Measurements from ENCODE around the gene RTP5.

Gene RTP5

DNA sequence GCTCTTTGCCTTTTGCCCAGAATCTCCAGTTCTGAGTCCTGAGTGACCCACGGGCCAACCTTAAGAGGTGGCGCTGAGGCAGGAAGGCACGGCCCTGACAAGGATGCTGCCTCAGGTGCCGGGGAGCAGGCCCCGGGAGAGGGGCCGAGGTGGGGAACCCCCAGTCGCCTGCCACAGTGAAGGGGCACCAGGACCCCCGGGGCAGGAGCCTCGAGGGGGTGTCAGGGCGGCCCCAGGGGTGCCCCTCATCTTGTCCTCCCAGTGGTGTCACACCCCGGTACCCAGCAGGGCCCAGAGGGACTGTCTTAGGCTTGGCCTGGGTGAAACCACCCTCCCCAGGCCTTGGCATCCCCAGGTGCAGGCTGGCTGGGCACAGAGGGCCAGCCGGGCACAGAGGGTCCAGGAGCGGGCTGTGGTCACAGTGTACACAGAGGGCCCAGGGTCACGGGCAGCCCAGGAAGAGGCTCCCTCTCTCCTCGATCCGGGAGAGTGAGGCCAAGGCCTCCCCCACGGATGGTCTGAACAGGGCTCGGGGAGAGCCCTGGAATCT, 11.9 kb upstream of the RTP5 start:
- DNase-seq (ENCODE audit: low read depth) = no peak

DNA sequence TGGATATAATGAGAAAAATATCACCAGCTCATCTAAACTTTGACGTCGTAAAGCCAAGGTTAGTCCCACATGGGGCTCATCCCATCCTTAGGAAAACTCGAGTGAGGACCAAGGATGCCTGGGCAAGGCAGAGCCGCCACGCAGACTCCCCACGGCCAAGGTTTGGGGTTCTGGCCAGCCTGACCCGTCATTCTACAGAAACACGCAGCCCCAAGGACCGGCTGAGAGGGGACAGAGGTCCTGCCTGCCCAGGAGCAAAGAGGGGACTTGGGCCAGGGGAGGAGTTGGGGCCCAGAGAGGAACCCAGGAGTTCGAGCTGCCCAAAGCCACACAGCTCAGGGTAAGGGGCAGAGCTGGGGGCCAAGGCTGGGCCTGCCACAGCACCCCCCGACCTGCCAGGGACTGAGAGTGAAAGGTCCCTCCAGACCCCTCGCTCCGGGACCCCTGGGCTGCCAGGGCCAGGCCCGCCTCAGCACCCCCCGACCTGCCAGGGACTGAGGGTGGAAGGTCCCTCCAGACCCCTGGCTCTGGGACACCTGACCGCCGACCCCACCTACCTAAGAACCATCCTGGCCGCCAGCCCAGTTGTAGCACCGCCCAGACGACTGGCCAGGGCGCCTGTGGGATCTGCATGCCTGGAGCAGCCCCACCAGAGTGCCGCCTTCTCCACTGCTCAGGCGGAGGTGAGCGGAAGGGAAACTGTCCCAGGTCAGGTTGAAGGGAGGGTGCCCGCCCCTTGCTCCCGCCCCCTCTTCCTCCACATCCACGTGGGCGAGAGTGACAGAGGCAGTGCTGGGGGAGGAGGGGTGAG, 11.1 kb upstream of the RTP5 start, which contains the start of gene PDCD1:
Gene PDCD1 (minus strand): TSS at position 689 of the 811 bp plus-strand sequence. CDS start 56 bp downstream, at position 633.
- no peak for DNase-seq (ENCODE audit: low read depth)

DNA sequence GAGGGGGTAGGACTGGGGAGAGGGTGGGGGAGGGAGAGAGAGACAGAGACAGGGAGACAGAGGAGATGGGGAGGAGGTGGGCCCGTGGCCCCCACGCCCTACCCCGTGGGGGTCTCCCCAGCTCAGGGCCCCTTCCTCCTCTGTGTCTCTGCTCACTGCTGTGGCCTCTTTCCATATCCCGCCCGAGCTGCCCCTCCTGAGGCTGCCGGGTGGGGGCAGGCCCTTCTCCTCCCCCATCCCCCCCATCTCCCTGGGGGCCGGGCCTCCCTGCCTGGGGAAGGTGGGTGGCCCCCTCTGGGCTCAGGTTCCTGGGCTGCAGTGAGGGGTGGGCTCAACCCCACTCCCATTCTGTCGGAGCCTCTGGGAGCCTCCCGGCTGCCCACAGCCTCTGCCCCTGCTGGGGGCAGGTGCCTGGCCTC, 10.5 kb upstream of the RTP5 start:
- no peak for DNase-seq (ENCODE audit: low read depth)

DNA sequence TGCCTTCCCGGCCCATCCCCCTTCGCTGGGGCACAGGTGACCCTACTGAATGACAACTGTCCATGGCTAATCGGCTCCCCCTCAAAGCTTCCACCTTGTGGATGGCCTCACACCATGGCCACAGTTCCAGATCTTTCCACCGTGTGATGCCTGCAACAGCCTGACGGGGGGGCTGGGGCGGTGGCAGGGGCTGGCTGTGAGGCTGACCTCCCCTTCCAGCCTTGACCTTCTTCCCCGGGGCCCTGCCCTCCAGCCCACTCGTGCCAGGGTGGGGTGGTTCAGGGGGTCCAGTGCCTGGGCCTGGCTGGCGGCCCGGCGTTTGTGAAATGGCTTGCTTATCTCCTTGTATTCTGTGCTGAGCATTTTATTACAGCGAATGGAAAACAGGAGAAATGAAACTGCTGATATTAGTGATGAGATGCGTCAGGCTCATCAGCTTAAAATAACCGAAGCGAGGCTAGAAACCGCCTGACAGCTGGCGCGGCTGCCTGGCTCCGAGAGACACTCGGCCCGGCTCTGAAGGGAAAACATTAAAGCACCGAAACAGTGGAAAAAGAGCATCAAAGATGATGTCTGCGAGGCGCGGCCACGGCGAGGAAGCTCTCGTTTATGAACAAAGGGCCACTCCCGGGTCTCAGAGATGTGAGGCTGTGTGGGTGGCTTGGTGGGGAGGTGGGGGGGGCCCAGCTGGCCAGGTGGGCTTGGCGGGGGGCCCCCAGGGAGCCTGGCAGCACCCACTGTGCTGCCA, 9.9 kb upstream of the RTP5 start:
- peak; percentile 54 for DNase-seq (ENCODE audit: low read depth)

- no peak for DNase-seq (ENCODE audit: low read depth)
These were observed 9.1 kb upstream of the RTP5 start for GRCh38 chr2:241860184-241861078.

GRCh38 chr2:241861264-241861663, 8.3 kb upstream of the RTP5 start:
- no peak for DNase-seq (ENCODE audit: low read depth)

DNA sequence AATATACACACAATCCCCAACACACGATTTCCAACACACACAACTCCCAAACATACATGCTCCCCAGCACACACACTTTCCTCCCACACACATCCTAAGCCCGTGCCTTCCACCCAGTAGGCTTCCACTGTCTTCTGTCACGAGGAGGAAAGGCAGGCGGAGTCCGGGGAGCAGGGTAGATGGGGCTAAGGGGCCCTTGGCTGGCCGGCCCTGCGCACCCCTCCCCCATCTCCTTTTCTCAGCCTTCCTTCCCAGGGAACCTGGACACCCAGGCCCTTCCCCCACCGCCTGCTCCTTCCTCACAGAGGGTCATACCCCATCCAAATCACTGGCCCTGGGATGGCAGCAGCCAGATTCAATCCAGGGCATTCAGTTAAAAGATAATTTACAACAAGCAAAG, 7.4 kb upstream of the RTP5 start:
- DNase-seq (ENCODE audit: low read depth) = no peak

- no peak for DNase-seq (ENCODE audit: low read depth)
These were observed 6.6 kb upstream of the RTP5 start for GRCh38 chr2:241862775-241863535.

- no peak for DNase-seq (ENCODE audit: low read depth)
These were observed 6.0 kb upstream of the RTP5 start for GRCh38 chr2:241863536-241863954.

- no peak for DNase-seq (ENCODE audit: low read depth)
These were observed 5.2 kb upstream of the RTP5 start for GRCh38 chr2:241864168-241864849.

DNA sequence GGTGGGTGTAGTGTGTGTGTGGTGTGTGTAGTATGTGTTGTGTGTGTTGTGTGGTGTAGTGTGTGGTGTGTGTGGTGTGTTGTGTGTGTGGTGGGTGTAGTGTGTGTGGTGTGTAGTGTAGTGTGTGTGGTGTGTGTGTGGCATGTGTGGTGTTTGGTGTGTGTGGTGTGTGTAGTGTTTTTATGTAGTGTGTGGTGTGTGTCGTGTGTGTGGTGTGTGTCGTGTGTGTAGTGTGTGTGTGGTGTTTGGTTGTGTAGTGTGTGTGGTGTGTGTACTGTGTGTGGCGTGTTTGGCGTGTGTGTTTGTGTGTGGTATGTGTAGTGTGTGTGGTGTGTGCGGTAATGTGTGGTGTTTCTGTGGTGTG, 4.7 kb upstream of the RTP5 start:
- DNase-seq (ENCODE audit: low read depth) = no peak

- DNase-seq (ENCODE audit: low read depth) = no peak
These were observed 4.0 kb upstream of the RTP5 start for GRCh38 chr2:241865416-241865956.

- DNase-seq (ENCODE audit: low read depth) = no peak
These were observed 3.4 kb upstream of the RTP5 start for GRCh38 chr2:241865957-241866789.

GRCh38 chr2:241866790-241867645, 2.5 kb upstream of the RTP5 start:
- no peak for DNase-seq (ENCODE audit: low read depth)

DNA sequence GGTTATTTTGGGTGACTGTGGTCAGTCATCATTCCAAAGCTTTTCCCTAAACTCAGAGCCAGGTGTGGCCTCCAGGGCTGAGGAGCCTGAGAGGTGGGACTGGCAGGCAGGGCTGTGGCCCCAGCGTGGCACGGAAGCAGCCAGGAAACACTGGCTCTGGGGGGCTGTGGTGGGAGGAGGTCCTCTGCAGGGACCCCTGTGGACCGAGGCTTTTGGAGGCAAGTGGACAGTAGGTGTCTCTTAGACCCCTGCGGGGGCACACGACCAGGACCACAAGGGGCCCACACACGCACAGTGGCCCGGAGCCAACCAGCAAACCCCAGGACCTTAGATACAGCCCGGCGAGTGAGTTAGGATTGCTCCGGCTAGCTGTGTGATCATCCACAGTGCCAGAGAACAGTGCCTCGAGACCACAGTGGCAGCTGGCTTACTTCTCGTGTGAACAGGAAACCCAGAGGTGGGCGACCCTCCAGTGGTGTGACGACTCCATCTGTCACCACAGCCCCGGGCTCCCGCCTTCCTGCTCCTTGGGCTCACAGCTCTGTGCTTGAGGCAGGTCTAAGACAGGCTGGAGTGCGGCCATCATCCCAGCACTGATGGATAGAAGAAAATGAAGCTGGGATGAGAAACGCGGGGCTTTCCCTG, 1.6 kb upstream of the RTP5 start:
- no peak for DNase-seq (ENCODE audit: low read depth)

DNA sequence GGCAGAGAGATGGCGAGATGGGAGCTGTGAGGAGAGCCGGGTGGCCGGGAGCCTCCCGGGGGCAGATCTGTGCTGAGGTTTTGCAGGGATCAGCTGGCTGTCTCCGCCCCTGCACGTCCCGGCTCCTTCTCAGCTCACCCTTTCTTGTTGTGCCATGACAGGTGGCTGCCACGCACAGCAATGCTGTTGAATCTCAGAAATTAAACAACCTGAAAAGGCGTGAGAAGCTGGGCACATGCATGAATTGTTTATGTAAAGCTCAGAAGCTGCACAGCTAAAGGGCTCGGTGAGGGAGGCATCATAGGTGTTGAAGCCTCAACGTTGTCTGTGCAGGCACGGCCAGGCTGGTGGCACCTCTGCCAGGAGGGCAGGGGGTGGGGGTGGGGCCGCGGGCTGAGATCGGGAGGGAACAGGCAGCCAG, 858 bp upstream of the RTP5 start:
- no peak for DNase-seq (ENCODE audit: low read depth)

DNA sequence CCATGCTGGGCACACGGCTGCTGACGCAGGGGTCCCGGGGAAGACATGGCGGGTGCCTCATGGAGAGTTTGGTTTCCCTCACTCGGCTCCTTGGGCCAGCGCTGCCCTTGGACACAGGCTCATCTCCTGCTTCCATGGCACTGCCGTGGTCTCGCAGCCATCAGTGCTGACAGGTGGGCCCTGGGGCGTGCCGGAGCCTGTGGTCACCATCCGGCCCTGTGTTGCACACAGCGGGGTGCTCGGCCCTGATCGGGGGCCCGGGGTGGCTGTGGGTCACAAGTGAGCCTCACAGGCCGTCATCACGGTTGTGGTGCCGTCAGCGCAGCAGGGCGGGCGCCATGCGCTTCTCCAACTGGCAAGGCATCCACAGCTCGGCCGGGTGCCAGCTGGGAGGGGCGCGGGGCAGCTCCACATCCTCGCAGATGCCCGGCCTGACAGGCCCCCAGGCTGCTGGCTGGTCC, 582 bp downstream of the RTP5 start:
- DNase-seq (ENCODE audit: low read depth) = no peak

Data from activated T-cell treated with anti-CD3 and anti-CD28 coated beads for 1 hour (primary cell).